H1 (cell line): ENCODE results near the gene SKP2. TPM values are rescaled to one million over a fixed set of nuclear protein-coding genes. Genes with fewer than 3 reads are reported as not detected.

Source experiments
- HDAC6 ChIP-seq: IDR thresholded peaks from one replicate; pipeline ENCODE4 v1.7.1; 2012; ENCODE audit warnings: low read depth, mild to moderate bottlenecking, inconsistent platforms, low read length, moderate library complexity
- SRF ChIP-seq: IDR thresholded peaks from 2 replicates; pipeline ENCODE4 v1.6.1; 2011; ENCODE audit warnings: mild to moderate bottlenecking, low read depth, low read length, moderate library complexity
- TBP ChIP-seq: IDR thresholded peaks from 2 replicates; pipeline ENCODE4 v1.6.1; 2011; ENCODE audit warnings: low read depth, low read length, improper control_type of control experiment
- TEAD4 ChIP-seq: IDR thresholded peaks from 2 replicates; pipeline ENCODE4 v1.6.1; 2012; ENCODE audit warnings: low read depth, low read length, inconsistent platforms, mixed read lengths
- polyA plus RNA-seq, 7 experiments: library from polyadenylated mRNA; depleted of rRNA in 3 of 7; stranded (reverse) in 5 of 7; unstranded in 2 of 7; fragments of >200 nt in 5 of 7; fragments of 200-250 nt in 2 of 7; gene quantifications; 1 replicate in 5 of 7; 2 replicates in 1 of 7; 4 replicates in 1 of 7; pipeline versions ENCODE4 v1.2.1 to v1.2.3, GENCODE V29; 2011 to 2013; ENCODE audit warnings: missing spikeins in 2 of 7, mixed read lengths in 2 of 7
- total RNA-seq: library from RNA; stranded (reverse); fragmentation: NEBNext Ultra II Directional; extraction: Animal tissue kit (Norgen Biotek cat#: 25700); gene quantifications from 2 replicates; pipeline ENCODE4 v1.2.1, GENCODE V29; 2021
- TF ChIP-seq, protein P1 (sequence below): fragments of 300-600 bp; sonication (generic); IDR thresholded peaks from 2 replicates; pipeline ENCODE4 v1.7.1; 2012; ENCODE audit warnings: low read length, moderate library complexity, mild to moderate bottlenecking, inconsistent platforms; ENCODE audit not compliant: insufficient replicate concordance
- TF ChIP-seq, protein P2 (sequence below): IDR thresholded peaks from 2 replicates; pipeline ENCODE4 v1.6.1; 2012; ENCODE audit warnings: inconsistent platforms

SKP2 gene
- total and polyA plus RNA-seq, 2 of the 8 experiments (the other 6 are each of a cell fraction or from before 2014, with no cell fraction given), result 49.9 to 104 TPM

DNA sequence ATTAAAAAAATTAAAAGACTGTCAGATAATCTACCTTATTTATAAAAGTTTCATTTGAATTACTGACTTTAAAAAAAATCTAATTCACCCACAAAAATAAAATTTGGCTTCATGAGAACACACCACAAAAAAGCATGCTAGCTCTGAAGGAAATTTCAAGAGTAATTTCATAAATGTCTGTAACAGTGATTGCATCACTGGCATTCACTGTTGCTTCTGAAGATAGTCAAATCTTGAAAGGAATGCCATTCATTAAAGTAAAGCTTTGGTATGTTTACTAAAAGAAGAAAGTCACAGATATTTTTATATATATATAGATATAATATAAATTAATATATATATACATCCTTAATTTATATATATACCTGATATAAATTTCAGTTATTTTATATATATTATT is 46.4 kb downstream of the SKP2 start (continued):
- TF ChIP-seq, protein P1, sequence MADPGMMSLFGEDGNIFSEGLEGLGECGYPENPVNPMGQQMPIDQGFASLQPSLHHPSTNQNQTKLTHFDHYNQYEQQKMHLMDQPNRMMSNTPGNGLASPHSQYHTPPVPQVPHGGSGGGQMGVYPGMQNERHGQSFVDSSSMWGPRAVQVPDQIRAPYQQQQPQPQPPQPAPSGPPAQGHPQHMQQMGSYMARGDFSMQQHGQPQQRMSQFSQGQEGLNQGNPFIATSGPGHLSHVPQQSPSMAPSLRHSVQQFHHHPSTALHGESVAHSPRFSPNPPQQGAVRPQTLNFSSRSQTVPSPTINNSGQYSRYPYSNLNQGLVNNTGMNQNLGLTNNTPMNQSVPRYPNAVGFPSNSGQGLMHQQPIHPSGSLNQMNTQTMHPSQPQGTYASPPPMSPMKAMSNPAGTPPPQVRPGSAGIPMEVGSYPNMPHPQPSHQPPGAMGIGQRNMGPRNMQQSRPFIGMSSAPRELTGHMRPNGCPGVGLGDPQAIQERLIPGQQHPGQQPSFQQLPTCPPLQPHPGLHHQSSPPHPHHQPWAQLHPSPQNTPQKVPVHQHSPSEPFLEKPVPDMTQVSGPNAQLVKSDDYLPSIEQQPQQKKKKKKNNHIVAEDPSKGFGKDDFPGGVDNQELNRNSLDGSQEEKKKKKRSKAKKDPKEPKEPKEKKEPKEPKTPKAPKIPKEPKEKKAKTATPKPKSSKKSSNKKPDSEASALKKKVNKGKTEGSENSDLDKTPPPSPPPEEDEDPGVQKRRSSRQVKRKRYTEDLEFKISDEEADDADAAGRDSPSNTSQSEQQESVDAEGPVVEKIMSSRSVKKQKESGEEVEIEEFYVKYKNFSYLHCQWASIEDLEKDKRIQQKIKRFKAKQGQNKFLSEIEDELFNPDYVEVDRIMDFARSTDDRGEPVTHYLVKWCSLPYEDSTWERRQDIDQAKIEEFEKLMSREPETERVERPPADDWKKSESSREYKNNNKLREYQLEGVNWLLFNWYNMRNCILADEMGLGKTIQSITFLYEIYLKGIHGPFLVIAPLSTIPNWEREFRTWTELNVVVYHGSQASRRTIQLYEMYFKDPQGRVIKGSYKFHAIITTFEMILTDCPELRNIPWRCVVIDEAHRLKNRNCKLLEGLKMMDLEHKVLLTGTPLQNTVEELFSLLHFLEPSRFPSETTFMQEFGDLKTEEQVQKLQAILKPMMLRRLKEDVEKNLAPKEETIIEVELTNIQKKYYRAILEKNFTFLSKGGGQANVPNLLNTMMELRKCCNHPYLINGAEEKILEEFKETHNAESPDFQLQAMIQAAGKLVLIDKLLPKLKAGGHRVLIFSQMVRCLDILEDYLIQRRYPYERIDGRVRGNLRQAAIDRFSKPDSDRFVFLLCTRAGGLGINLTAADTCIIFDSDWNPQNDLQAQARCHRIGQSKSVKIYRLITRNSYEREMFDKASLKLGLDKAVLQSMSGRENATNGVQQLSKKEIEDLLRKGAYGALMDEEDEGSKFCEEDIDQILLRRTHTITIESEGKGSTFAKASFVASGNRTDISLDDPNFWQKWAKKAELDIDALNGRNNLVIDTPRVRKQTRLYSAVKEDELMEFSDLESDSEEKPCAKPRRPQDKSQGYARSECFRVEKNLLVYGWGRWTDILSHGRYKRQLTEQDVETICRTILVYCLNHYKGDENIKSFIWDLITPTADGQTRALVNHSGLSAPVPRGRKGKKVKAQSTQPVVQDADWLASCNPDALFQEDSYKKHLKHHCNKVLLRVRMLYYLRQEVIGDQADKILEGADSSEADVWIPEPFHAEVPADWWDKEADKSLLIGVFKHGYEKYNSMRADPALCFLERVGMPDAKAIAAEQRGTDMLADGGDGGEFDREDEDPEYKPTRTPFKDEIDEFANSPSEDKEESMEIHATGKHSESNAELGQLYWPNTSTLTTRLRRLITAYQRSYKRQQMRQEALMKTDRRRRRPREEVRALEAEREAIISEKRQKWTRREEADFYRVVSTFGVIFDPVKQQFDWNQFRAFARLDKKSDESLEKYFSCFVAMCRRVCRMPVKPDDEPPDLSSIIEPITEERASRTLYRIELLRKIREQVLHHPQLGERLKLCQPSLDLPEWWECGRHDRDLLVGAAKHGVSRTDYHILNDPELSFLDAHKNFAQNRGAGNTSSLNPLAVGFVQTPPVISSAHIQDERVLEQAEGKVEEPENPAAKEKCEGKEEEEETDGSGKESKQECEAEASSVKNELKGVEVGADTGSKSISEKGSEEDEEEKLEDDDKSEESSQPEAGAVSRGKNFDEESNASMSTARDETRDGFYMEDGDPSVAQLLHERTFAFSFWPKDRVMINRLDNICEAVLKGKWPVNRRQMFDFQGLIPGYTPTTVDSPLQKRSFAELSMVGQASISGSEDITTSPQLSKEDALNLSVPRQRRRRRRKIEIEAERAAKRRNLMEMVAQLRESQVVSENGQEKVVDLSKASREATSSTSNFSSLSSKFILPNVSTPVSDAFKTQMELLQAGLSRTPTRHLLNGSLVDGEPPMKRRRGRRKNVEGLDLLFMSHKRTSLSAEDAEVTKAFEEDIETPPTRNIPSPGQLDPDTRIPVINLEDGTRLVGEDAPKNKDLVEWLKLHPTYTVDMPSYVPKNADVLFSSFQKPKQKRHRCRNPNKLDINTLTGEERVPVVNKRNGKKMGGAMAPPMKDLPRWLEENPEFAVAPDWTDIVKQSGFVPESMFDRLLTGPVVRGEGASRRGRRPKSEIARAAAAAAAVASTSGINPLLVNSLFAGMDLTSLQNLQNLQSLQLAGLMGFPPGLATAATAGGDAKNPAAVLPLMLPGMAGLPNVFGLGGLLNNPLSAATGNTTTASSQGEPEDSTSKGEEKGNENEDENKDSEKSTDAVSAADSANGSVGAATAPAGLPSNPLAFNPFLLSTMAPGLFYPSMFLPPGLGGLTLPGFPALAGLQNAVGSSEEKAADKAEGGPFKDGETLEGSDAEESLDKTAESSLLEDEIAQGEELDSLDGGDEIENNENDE, result no peak
- TF ChIP-seq TEAD4, result no peak
- TF ChIP-seq HDAC6, result no peak
- TF ChIP-seq TBP, result no peak
- no peak for TF ChIP-seq SRF
- TF ChIP-seq, protein P2, sequence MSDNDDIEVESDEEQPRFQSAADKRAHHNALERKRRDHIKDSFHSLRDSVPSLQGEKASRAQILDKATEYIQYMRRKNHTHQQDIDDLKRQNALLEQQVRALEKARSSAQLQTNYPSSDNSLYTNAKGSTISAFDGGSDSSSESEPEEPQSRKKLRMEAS, result no peak
- TF ChIP-seq, all 59 proteins: peak for 0
